ENCODE measurements around the gene RSRC1. TPM values are rescaled to one million over a fixed set of nuclear protein-coding genes. Genes with fewer than 3 reads are reported as not detected.

The RSRC1 gene
- total RNA-seq, 1 experiment from 2014 or later = 49.4 TPM

- ChIA-PET CTCF (no interaction called here), POLR2A (no interaction called here)
- Histone ChIP-seq H3K27me3 (ENCODE audit: control insufficient read depth, insufficient read depth, low read length) (no peaks in the 10 kb centered on the region), H3K4me3 (ENCODE audit: low read depth in 2 of 2, low read length in 2 of 2) (no peak overlapping the region), H3K36me3 (ENCODE audit: control insufficient read depth, insufficient read depth, low read length) (no peaks in the 10 kb centered on the region), H3K9me3 (ENCODE audit: control insufficient read depth, insufficient read depth, low read depth, low read length) (no peaks in the 10 kb centered on the region), H3K27ac (ENCODE audit: low read length) (no peak overlapping the region), H3K4me1 (ENCODE audit: control insufficient read depth, insufficient read depth, low read length) (no peaks in the 10 kb centered on the region)
- ATAC-seq (no peak), DNase-seq (ENCODE audit: low read depth, low spot score) (no peak)
- TF ChIP-seq REST (IDR thresholded peaks at IDR 0.05; ENCODE audit: insufficient read depth in 1 of 2, low read depth in 2 of 2, low read length in 1 of 2) (no peak), CTCF (IDR thresholded peaks at IDR 0.05) (no peak), SIN3A (IDR thresholded peaks at IDR 0.05; ENCODE audit: borderline replicate concordance, insufficient read depth, low read depth, low read length) (no peak), TCF7L2 (IDR thresholded peaks at IDR 0.05; ENCODE audit: low read depth, low read length) (no peak), POLR2AphosphoS5 (IDR thresholded peaks at IDR 0.05; ENCODE audit: low read depth, low read length) (no peak)
- in situ Hi-C loops (cut with HindIII; ENCODE audit: low pct_unique_long_range_greater_than_20kb, low sequenced_read_pairs) = no loop called here
- intact Hi-C loops (cut with micrococcal nuclease; ENCODE audit: unreplicated experiment) = no loop called here
- no TSS peak for BruUV-seq (replicated peaks)
Measured at GRCh38 chr3:158479051-158479450, 369.2 kb downstream of the RSRC1 start.

GRCh38 chr3:158483701-158484235 lies 373.9 kb downstream of the RSRC1 start:
- DNase-seq (ENCODE audit: low read depth, low spot score) (no peak), ATAC-seq (no peak)
- Histone ChIP-seq H3K4me1 (ENCODE audit: control insufficient read depth, insufficient read depth, low read length) (peaks cover 2% of the 10 kb centered on the region; the same call in 1 of the 2 replicates), H3K9me3 (ENCODE audit: control insufficient read depth, insufficient read depth, low read depth, low read length) (no peaks in the 10 kb centered on the region), H3K36me3 (ENCODE audit: control insufficient read depth, insufficient read depth, low read length) (no peaks in the 10 kb centered on the region), H3K4me3 (ENCODE audit: low read depth in 2 of 2, low read length in 2 of 2) (no peak overlapping the region), H3K27ac (ENCODE audit: low read length) (no peak overlapping the region), H3K27me3 (ENCODE audit: control insufficient read depth, insufficient read depth, low read length) (no peaks in the 10 kb centered on the region)
- TF ChIP-seq CTCF (IDR thresholded peaks at IDR 0.05) = no peak
- no peak for TF ChIP-seq SIN3A (IDR thresholded peaks at IDR 0.05; ENCODE audit: borderline replicate concordance, insufficient read depth, low read depth, low read length)
- no peak for TF ChIP-seq POLR2AphosphoS5 (IDR thresholded peaks at IDR 0.05; ENCODE audit: low read depth, low read length)
- no peak for TF ChIP-seq TCF7L2 (IDR thresholded peaks at IDR 0.05; ENCODE audit: low read depth, low read length)
- no peak for TF ChIP-seq REST (IDR thresholded peaks at IDR 0.05; ENCODE audit: insufficient read depth in 1 of 2, low read depth in 2 of 2, low read length in 1 of 2)
- CTCF ChIA-PET = no interaction called here
- in situ Hi-C loops (cut with HindIII; ENCODE audit: low pct_unique_long_range_greater_than_20kb, low sequenced_read_pairs) (no loop called here), intact Hi-C loops (cut with micrococcal nuclease; ENCODE audit: unreplicated experiment) (no loop called here)
- BruUV-seq (replicated peaks) = no TSS peak
- POLR2A ChIA-PET = no interaction called here
